Activated T-helper 2 cell treated with anti-CD3 and anti-CD28 coated beads, Interferon-gamma antibody, Interleukin-2, Interleukin-4, amounts not matched to agents 10 μg/mL and 5 μg/mL and 100 μg/mL, durations not matched to agents 14 hours and 24 hours and 36 hours (primary cell): ENCODE results near the gene DRD4. TPM values are rescaled to one million over a fixed set of nuclear protein-coding genes. Genes with fewer than 3 reads are reported as not detected.

Source experiments
- DNase-seq: peaks from one replicate; pipeline ENCODE4 v3.0.0; 2021; ENCODE audit warnings: low spot score
- H3K27ac Mint-ChIP-seq: one replicate; pipeline ENCODE4 v1.8.0; 2021; ENCODE audit warnings: mixed read lengths
- H3K27me3 Mint-ChIP-seq: one replicate; pipeline ENCODE4 v1.8.0; 2021; ENCODE audit warnings: low read depth, mixed read lengths
- H3K36me3 Mint-ChIP-seq: one replicate; pipeline ENCODE4 v1.8.0; 2021; ENCODE audit warnings: low read depth, mixed read lengths
- H3K4me1 Mint-ChIP-seq: one replicate; pipeline ENCODE4 v1.8.0; 2021; ENCODE audit warnings: low read depth, mixed read lengths
- H3K4me3 Mint-ChIP-seq: one replicate; pipeline ENCODE4 v1.8.0; 2021; ENCODE audit warnings: low read depth, mild to moderate bottlenecking, moderate library complexity, mixed read lengths
- H3K9me3 Mint-ChIP-seq: one replicate; pipeline ENCODE4 v1.8.0; 2021; ENCODE audit warnings: mixed read lengths
- intact Hi-C: fragments of 100-400 bp; cut with micrococcal nuclease; formaldehyde crosslinking; loops from one replicate; pipeline ENCODE4 v1.15.1; 2023
- total RNA-seq: library from RNA; stranded (reverse); gene quantifications from 2 replicates; pipeline ENCODE4 v1.2.3, GENCODE V29; 2022

Gene DRD4
- total RNA-seq, 1 donor from 2014 or later = 0.30 TPM

DNA sequence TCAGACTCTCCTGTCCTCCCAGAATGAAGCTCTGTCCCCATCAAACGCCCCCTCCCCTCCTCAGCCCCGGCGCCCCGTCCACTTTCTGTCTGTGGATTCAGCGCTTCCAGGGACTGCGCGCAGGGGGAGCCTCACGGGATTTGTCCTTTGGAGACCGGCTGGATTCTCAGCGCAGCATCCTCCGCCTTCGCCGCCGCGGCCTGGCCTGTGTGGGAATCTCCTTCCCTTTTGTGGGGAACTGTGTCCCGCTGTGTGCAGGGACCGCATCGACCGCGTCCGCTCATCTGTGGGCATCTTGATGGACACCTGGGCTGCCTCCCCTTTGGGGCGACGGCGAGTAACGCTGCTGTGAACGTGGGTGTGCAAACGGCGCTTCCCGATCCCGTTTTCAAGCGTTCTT is 9.0 kb upstream of the DRD4 start:
- Mint-ChIP-seq H3K27ac (no peak overlapping the region), H3K4me3 (no peak overlapping the region), H3K9me3 (no peaks in the 10 kb centered on the region), H3K4me1 (peaks cover 17% of the 10 kb centered on the region), H3K36me3 (peaks cover 7% of the 10 kb centered on the region), H3K27me3 (peaks cover 15% of the 10 kb centered on the region)
- no peak for DNase-seq
- intact Hi-C loops = no loop called here

DNA sequence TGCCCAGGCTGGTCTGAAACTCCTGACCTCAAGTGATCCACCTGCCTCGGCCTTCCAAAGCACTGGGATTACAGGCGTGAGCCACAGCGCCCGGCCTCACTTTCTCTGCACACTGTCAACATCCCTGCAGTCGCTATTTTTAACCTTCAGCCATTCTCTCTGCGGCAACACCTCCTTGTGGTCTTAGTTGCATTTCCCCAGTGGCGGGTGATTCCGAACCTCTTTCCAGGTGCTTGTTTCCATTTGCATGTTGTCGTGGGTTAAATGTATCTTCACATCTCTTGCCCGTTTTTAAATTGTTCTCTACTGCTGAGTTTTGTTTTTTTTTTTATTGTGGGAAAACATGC is 7.9 kb upstream of the DRD4 start:
- Mint-ChIP-seq H3K36me3 (peaks cover 7% of the 10 kb centered on the region), H3K4me3 (no peak overlapping the region), H3K27me3 (peaks cover 15% of the 10 kb centered on the region), H3K9me3 (no peaks in the 10 kb centered on the region), H3K27ac (no peak overlapping the region), H3K4me1 (peaks cover 17% of the 10 kb centered on the region)
- no peak for DNase-seq
- intact Hi-C loops = no loop called here

DNA sequence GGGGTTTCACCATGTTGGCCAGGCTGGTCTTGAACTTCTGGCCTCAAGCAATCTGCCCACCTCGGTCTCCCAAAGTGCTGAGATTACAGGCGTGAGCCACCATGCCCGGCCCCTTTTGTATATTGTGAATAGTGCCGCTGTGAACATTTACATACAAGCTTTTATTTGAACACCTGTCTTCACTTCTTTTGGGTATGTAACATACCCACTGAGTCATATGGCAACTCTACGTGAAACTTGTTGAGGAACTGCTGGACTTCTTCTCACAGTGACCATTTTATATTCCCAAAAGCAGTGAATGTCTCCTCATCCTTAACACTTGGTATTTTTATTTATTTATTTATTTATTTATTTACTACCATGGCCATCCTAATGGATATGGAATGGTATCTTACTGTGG is 6.2 kb upstream of the DRD4 start:
- Mint-ChIP-seq H3K27ac (no peak overlapping the region), H3K27me3 (peaks cover 22% of the 10 kb centered on the region), H3K4me1 (peaks cover 18% of the 10 kb centered on the region), H3K36me3 (peaks cover 7% of the 10 kb centered on the region), H3K9me3 (no peaks in the 10 kb centered on the region), H3K4me3 (no peak overlapping the region)
- no peak for DNase-seq
- intact Hi-C loops = no loop called here

DNA sequence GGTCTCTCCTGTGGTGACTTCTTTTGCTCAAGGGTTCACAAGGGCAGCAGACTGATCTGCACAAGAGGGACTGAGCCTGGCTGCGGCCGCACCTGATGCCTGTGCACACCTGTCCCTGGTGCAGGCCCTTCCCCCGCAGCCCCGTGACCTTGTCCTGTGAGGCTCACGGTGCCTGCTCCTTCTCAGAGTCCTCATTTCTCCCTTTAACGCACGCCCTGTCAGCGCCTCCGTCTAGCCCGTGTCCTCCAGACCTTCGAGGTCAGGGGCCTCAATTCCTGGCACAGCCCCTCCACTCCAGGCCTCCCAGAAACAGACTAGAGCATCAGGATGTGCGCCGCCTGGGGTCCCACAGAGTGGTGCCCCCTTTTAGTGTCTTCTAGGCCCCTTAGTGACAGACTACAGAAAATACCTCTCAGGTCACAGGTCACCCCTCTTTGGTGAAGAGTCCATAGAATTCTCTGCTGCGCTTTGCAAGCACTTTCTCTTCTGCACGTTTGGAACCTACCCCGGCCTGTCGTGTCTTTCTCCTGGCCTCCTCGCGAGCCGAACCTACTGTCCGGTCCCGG is 1.0 kb upstream of the DRD4 start:
- Mint-ChIP-seq H3K36me3 (no peaks in the 10 kb centered on the region), H3K27me3 (peaks cover 31% of the 10 kb centered on the region), H3K27ac (no peak overlapping the region), H3K9me3 (no peaks in the 10 kb centered on the region), H3K4me3 (no peak overlapping the region), H3K4me1 (peaks cover 3% of the 10 kb centered on the region)
- intact Hi-C loops = no loop called here
- DNase-seq = no peak

DNA sequence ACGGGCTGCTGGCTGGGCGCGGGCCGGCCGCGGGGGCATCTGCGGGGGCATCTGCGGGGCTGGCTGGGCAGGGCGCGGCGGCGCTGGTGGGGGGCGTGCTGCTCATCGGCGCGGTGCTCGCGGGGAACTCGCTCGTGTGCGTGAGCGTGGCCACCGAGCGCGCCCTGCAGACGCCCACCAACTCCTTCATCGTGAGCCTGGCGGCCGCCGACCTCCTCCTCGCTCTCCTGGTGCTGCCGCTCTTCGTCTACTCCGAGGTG is 194 bp downstream of the DRD4 start:
- H3K27ac Mint-ChIP-seq = no peak overlapping the region
- peaks cover 3% of the 10 kb centered on the region for H3K4me1 Mint-ChIP-seq
- H3K4me3 Mint-ChIP-seq = no peak overlapping the region

DNA sequence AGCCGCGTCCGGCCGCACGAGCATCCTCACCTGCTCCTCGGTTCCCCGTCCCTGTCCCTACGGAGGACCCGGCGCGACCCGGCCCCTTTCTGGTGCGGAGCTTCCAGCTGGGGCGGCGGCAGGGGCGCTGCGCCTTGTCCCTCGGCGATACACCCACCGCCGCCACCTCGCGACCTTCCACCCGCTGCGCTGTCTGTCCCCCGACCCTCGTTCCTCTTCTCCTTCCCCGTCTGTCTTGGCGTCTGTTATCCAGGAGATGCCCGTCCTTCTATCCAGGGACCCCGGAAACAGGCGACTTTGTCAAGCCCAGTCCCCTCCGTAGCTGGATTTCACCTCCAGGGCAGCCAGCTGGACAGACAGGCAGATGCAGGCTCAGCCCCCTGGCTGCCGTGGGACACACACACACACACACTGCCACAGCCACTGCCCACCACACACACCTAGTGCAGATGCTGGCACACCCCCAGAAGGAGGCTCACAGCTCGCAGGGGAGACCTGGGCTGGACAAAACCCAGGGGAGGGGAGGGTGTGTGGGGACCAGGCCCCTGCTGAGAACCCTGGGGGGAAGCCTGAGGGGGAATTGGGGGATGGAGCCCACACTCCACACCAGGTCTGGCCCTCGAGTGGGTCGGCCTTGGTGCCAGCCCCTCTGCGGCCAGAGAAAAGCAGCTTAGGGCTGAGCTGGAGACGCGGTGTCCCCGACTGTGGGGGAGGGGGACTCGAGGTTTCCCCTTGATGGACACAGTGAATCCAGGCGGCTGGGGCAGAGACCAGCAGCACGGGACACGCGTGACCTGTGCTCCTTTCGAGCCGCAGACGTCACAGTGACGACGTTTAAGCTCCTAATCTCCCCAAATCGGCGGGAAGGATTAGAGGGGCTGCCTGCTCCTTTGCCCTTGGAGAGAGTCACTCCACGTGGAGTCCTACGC is 788 bp downstream of the DRD4 start:
- Mint-ChIP-seq H3K27me3 (peaks cover 31% of the 10 kb centered on the region), H3K9me3 (no peaks in the 10 kb centered on the region), H3K4me3 (no peak overlapping the region), H3K4me1 (peaks cover 3% of the 10 kb centered on the region), H3K36me3 (peaks cover 2% of the 10 kb centered on the region), H3K27ac (no peak overlapping the region)
- intact Hi-C loops = no loop called here
- no peak for DNase-seq

More for the DNA sequence above, 194 bp downstream of the DRD4 start:
- intact Hi-C loops = no loop called here
- Mint-ChIP-seq H3K36me3 (peaks cover 2% of the 10 kb centered on the region), H3K9me3 (no peaks in the 10 kb centered on the region), H3K27me3 (peaks cover 31% of the 10 kb centered on the region)
- DNase-seq = no peak

DNA sequence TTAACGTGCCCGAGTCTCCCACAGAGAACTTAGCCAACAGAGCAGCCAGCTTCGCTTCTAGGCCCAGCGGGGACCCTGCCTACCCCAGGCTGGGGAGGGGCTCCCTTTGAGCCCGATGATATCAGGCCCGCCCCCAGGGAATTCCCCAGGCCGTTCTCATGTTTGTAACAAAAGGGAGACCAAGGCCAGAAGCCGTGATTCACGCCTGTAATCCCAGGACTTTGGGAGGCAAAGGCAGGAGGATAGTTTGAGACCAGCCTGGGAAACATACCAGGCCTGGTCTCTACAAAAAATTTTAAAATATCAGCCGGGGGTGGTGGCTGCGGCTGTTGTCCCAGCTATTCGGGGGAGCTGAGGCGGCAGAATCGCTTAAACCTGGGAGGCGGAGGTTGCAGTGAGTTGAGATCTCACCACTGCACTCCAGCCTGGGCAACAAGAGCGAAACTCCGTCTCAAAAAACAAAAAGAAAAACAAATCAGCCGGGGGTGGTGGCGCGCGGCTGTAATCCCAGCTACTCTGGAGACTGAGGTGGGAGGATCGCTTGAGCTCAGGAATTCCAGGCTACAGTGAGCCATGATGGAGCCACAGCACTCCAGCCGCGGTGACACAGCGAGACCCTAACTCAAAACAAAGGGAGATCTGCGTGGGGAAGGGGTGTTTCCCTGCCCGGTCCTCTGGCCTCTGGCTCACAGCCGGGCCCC is 1.7 kb downstream of the DRD4 start:
- peaks cover 2% of the 10 kb centered on the region for H3K36me3 Mint-ChIP-seq
- H3K9me3 Mint-ChIP-seq = no peaks in the 10 kb centered on the region
- peaks cover 3% of the 10 kb centered on the region for H3K4me1 Mint-ChIP-seq
- no peak for DNase-seq
- H3K27me3 Mint-ChIP-seq = peaks cover 31% of the 10 kb centered on the region
- H3K27ac Mint-ChIP-seq = no peak overlapping the region
- no peak overlapping the region for H3K4me3 Mint-ChIP-seq
- intact Hi-C loops = no loop called here

DNA sequence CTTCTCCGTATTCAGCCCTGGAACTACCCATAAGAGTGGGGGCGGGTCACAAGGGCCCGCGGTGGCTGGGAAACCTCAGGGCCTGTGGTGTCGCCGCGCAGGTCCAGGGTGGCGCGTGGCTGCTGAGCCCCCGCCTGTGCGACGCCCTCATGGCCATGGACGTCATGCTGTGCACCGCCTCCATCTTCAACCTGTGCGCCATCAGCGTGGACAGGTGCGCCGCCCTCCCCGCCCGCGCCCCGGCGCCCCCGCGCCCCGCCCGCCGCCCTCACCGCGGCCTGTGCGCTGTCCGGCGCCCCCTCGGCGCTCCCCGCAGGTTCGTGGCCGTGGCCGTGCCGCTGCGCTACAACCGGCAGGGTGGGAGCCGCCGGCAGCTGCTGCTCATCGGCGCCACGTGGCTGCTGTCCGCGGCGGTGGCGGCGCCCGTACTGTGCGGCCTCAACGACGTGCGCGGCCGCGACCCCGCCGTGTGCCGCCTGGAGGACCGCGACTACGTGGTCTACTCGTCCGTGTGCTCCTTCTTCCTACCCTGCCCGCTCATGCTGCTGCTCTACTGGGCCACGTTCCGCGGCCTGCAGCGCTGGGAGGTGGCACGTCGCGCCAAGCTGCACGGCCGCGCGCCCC is 2.4 kb downstream of the DRD4 start:
- H3K4me3 Mint-ChIP-seq = no peak overlapping the region
- peaks cover 3% of the 10 kb centered on the region for H3K4me1 Mint-ChIP-seq
- no peaks in the 10 kb centered on the region for H3K9me3 Mint-ChIP-seq
- H3K27ac Mint-ChIP-seq = no peak overlapping the region
- no peak for DNase-seq
- peaks cover 2% of the 10 kb centered on the region for H3K36me3 Mint-ChIP-seq
- intact Hi-C loops = no loop called here
- peaks cover 31% of the 10 kb centered on the region for H3K27me3 Mint-ChIP-seq

DNA sequence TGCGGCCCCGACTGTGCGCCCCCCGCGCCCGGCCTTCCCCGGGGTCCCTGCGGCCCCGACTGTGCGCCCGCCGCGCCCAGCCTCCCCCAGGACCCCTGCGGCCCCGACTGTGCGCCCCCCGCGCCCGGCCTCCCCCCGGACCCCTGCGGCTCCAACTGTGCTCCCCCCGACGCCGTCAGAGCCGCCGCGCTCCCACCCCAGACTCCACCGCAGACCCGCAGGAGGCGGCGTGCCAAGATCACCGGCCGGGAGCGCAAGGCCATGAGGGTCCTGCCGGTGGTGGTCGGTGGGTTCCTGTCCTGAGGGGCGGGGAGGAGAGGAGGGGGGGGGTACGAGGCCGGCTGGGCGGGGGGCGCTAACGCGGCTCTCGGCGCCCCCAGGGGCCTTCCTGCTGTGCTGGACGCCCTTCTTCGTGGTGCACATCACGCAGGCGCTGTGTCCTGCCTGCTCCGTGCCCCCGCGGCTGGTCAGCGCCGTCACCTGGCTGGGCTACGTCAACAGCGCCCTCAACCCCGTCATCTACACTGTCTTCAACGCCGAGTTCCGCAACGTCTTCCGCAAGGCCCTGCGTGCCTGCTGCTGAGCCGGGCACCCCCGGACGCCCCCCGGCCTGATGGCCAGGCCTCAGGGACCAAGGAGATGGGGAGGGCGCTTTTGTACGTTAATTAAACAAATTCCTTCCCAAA is 3.1 kb downstream of the DRD4 start:
- Mint-ChIP-seq H3K4me1 (peaks cover 3% of the 10 kb centered on the region), H3K27me3 (peaks cover 26% of the 10 kb centered on the region), H3K36me3 (peaks cover 2% of the 10 kb centered on the region), H3K4me3 (no peak overlapping the region), H3K9me3 (no peaks in the 10 kb centered on the region), H3K27ac (no peak overlapping the region)
- no peak for DNase-seq
- intact Hi-C loops = no loop called here

DNA sequence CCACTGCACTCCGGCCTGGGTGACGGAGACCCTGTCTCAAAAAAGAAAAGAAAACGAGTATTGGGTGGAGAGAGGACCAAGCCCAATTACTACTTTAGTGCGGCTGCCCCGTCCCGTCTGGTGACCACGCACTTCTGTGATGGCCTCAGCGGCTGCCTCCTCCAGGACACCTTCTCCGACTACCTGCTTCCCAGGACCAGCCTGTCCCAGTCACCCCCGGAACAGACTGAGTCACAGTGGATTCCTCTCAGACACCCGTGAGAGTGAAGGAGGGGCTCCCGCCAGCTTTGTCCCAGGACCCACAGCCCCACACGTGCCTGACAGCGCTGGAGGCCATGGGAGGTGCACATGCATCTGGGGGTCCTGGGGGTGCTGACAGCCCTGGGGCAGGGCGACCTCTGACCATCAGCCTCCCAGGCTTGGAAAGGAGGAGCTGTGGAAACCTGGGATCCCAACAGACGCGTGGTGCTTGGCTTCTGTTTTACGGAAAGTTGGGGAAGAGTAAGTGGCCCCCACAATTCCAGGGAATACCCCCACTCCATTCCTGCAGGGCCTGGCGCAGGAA is 4.8 kb downstream of the DRD4 start:
- no peak for DNase-seq
- Mint-ChIP-seq H3K4me1 (peaks cover 2% of the 10 kb centered on the region), H3K27ac (no peak overlapping the region), H3K36me3 (peaks cover 4% of the 10 kb centered on the region), H3K27me3 (peaks cover 17% of the 10 kb centered on the region), H3K9me3 (no peaks in the 10 kb centered on the region), H3K4me3 (no peak overlapping the region)
- intact Hi-C loops = no loop called here

DNA sequence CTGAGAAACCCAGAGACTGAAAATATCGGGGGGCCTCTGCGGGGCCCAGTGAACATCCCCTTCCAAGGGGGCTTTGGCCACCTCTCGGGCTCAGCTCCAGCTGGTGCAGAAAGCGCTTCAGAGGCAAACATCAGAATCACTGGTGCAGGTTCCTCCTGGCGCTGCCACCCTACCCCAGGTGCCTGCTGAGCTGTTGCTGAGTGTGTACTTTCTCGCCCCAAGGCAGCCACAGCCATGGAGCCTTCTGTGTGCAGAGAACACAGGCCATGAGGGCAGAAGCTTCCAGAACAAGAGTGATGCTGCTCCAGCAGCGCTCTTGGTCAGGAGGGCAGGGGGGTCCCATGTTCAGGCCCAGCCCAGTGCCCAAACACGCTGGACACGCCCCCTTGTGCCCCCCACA is 6.3 kb downstream of the DRD4 start:
- Mint-ChIP-seq H3K9me3 (no peaks in the 10 kb centered on the region), H3K27me3 (peaks cover 10% of the 10 kb centered on the region), H3K36me3 (peaks cover 7% of the 10 kb centered on the region), H3K4me1 (no peaks in the 10 kb centered on the region), H3K27ac (no peak overlapping the region), H3K4me3 (no peak overlapping the region)
- intact Hi-C loops = no loop called here
- no peak for DNase-seq
